Measurements from ENCODE around the gene CTU1.

- no peak for TF ChIP-seq CTCF (IDR thresholded peaks at IDR 0.05; ENCODE audit: low read depth, low read length)
- TF ChIP-seq EZH2phosphoT487 (IDR thresholded peaks at IDR 0.05; ENCODE audit: low read depth), result no peak
Measured at GRCh38 chr19:51099047-51099382, 9.2 kb downstream of the CTU1 start.

Data from OCI-LY3 (cell line).